ENCODE data around the gene PLPPR3.

Gene PLPPR3

GRCh38 chr19:835210-835810, 13.6 kb upstream of the PLPPR3 start:
- no peaks in the 10 kb centered on the region for H3K4me1 ChIP-seq (ENCODE audit: insufficient read depth, low read length)
- no peak overlapping the region for H3K27ac ChIP-seq (ENCODE audit: low read length)

DNA sequence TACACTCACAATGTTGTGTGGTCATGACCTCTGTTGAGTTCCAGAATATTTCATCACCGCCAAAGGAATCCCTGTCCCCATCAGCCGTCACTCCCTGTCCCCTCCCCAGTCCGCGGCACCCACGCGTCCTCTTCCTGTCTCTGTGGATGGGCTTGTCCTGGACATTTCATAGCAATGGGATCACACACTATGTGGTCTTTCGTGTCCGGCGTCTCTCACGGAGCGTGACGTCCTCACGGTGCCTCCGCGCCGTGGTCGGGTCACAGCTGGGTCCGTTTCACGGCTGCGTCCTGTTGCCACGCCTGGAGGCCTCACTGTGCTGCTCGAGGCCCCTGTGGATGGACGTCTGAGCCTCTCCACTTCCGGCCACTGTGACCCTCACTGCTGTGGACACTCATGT, 12.5 kb upstream of the PLPPR3 start:
- Histone ChIP-seq H3K4me2 (ENCODE audit: insufficient read depth, low read length) (no peak overlapping the region), H3K27ac (ENCODE audit: low read length) (no peak overlapping the region), H3K79me2 (ENCODE audit: insufficient read depth, low read length) (no peaks in the 10 kb centered on the region), H3K9me3 (ENCODE audit: insufficient read depth, low read length, severe bottlenecking) (no peaks in the 10 kb centered on the region), H4K20me1 (ENCODE audit: insufficient read depth, low read length) (no peaks in the 10 kb centered on the region), H2AFZ (ENCODE audit: low read depth, low read length) (no peak overlapping the region), H3K27me3 (ENCODE audit: insufficient read depth, low read length, poor library complexity) (no peaks in the 10 kb centered on the region), H3K36me3 (ENCODE audit: insufficient read depth, low read length) (no peaks in the 10 kb centered on the region), H3K4me3 (ENCODE audit: low read depth in 1 of 2, low read length in 2 of 2) (no peak overlapping the region), H3K4me1 (ENCODE audit: insufficient read depth, low read length) (no peaks in the 10 kb centered on the region), H3K9ac (ENCODE audit: low read depth, low read length) (no peak overlapping the region)
- ATAC-seq (ENCODE audit: insufficient read depth, low read depth) (no peak), DNase-seq (no peak)
- TF ChIP-seq CTCF (IDR thresholded peaks at IDR 0.05; ENCODE audit: borderline replicate concordance, extremely low read depth, low read length, poor library complexity, severe bottlenecking), result no peak
- no peak for TF ChIP-seq EZH2 (IDR thresholded peaks at IDR 0.05; ENCODE audit: borderline replicate concordance, low read depth, low read length, severe bottlenecking)

More at GRCh38 chr19:835210-835810, 13.6 kb upstream of the PLPPR3 start:
- no peak overlapping the region for H3K9ac ChIP-seq (ENCODE audit: low read depth, low read length)
- ATAC-seq (ENCODE audit: insufficient read depth, low read depth), result no peak
- no peak overlapping the region for H2AFZ ChIP-seq (ENCODE audit: low read depth, low read length)
- H3K9me3 ChIP-seq (ENCODE audit: insufficient read depth, low read length, severe bottlenecking), result no peaks in the 10 kb centered on the region
- TF ChIP-seq CTCF (IDR thresholded peaks at IDR 0.05; ENCODE audit: borderline replicate concordance, extremely low read depth, low read length, poor library complexity, severe bottlenecking) (no peak), EZH2 (IDR thresholded peaks at IDR 0.05; ENCODE audit: borderline replicate concordance, low read depth, low read length, severe bottlenecking) (no peak)
- no peaks in the 10 kb centered on the region for H4K20me1 ChIP-seq (ENCODE audit: insufficient read depth, low read length)
- no peak for DNase-seq
- H3K27me3 ChIP-seq (ENCODE audit: insufficient read depth, low read length, poor library complexity), result no peaks in the 10 kb centered on the region
- no peak overlapping the region for H3K4me2 ChIP-seq (ENCODE audit: insufficient read depth, low read length)
- H3K36me3 ChIP-seq (ENCODE audit: insufficient read depth, low read length), result no peaks in the 10 kb centered on the region
- no peak overlapping the region for H3K4me3 ChIP-seq (ENCODE audit: low read depth in 1 of 2, low read length in 2 of 2)
- H3K79me2 ChIP-seq (ENCODE audit: insufficient read depth, low read length), result no peaks in the 10 kb centered on the region

GRCh38 chr19:831407-832369, 9.9 kb upstream of the PLPPR3 start:
- no peak overlapping the region for H3K4me3 ChIP-seq (ENCODE audit: low read depth in 1 of 2, low read length in 2 of 2)
- TF ChIP-seq EZH2 (IDR thresholded peaks at IDR 0.05; ENCODE audit: borderline replicate concordance, low read depth, low read length, severe bottlenecking) (no peak), CTCF (IDR thresholded peaks at IDR 0.05; ENCODE audit: borderline replicate concordance, extremely low read depth, low read length, poor library complexity, severe bottlenecking) (no peak)

More at GRCh38 chr19:831407-832369, 9.9 kb upstream of the PLPPR3 start:
- no peak overlapping the region for H3K27ac ChIP-seq (ENCODE audit: low read length)
- no peak overlapping the region for H2AFZ ChIP-seq (ENCODE audit: low read depth, low read length)
- no peak for ATAC-seq (ENCODE audit: insufficient read depth, low read depth)
- H3K9ac ChIP-seq (ENCODE audit: low read depth, low read length), result no peak overlapping the region
- H4K20me1 ChIP-seq (ENCODE audit: insufficient read depth, low read length), result no peaks in the 10 kb centered on the region
- H3K9me3 ChIP-seq (ENCODE audit: insufficient read depth, low read length, severe bottlenecking), result no peaks in the 10 kb centered on the region
- no peak overlapping the region for H3K4me2 ChIP-seq (ENCODE audit: insufficient read depth, low read length)
- H3K79me2 ChIP-seq (ENCODE audit: insufficient read depth, low read length), result no peaks in the 10 kb centered on the region
- H3K27me3 ChIP-seq (ENCODE audit: insufficient read depth, low read length, poor library complexity), result no peaks in the 10 kb centered on the region
- no peak for DNase-seq
- H3K36me3 ChIP-seq (ENCODE audit: insufficient read depth, low read length), result no peaks in the 10 kb centered on the region
- H3K4me1 ChIP-seq (ENCODE audit: insufficient read depth, low read length), result no peaks in the 10 kb centered on the region
